Memory B cell (primary cell): ENCODE results near the gene ZNF17.
A peak's percentile ranks its signal among the peaks of the same experiment; 100 is the strongest.
"Not testable (repeated sequence)": the region's sequence is repeated elsewhere in the genome, so short reads cannot be mapped to it uniquely, and the experiment has no call there.

Experiments
- ATAC-seq: fragments of 150-1000 bp; cut with Tn5 transposase; 2 replicates; pipeline ENCODE4 v1.10.0; 2021; ENCODE audit warnings: low read depth, mild to moderate bottlenecking, moderate library complexity
- DNase-seq, 2 donors: peaks; one replicate each; pipeline ENCODE4 v3.0.0; 2022; ENCODE audit warnings: low spot score in 2 of 2
- H3K27ac Mint-ChIP-seq: one replicate; pipeline ENCODE4 v1.8.0; 2022; ENCODE audit warnings: mild to moderate bottlenecking, moderate library complexity, mixed read lengths
- H3K27me3 Mint-ChIP-seq: one replicate; pipeline ENCODE4 v1.8.0; 2022; ENCODE audit warnings: mixed read lengths
- H3K36me3 Mint-ChIP-seq: one replicate; pipeline ENCODE4 v1.8.0; 2022; ENCODE audit warnings: mild to moderate bottlenecking, mixed read lengths
- H3K4me1 Mint-ChIP-seq: one replicate; pipeline ENCODE4 v1.8.0; 2022; ENCODE audit warnings: mixed read lengths
- H3K4me3 Mint-ChIP-seq: one replicate; pipeline ENCODE4 v1.8.0; 2022; ENCODE audit warnings: mild to moderate bottlenecking, moderate library complexity, mixed read lengths
- H3K9me3 Mint-ChIP-seq: one replicate; pipeline ENCODE4 v1.8.0; 2022; ENCODE audit warnings: mixed read lengths

The ZNF17 gene

GRCh38 chr19:57410877-57411671, at the start of gene ZNF17:
Gene ZNF17 (plus strand): TSS chr19:57411161. CDS start chr19:57413616, 2,455 bp downstream.
- peaks cover 30% of the 10 kb centered on the region for H3K4me1 Mint-ChIP-seq
- peak within 1 kb of the TSS; percentile 73 for H3K27ac Mint-ChIP-seq
- peak within 1 kb of the TSS; percentile 96 for H3K4me3 Mint-ChIP-seq
- peak; percentile 99 for ATAC-seq
- H3K36me3 Mint-ChIP-seq = peaks cover 16% of the 10 kb centered on the region
- DNase-seq = peak; percentile 79 to 83
- peaks cover 8% of the 10 kb centered on the region for H3K9me3 Mint-ChIP-seq
- no peaks in the 10 kb centered on the region for H3K27me3 Mint-ChIP-seq

- H3K36me3 Mint-ChIP-seq = peaks cover 23% of the 10 kb centered on the region
- ATAC-seq = no peak
- no peak overlapping the region for H3K4me3 Mint-ChIP-seq
- H3K9me3 Mint-ChIP-seq = peaks cover 7% of the 10 kb centered on the region
- DNase-seq = no peak
- peak overlapping the region; percentile 99 for H3K27ac Mint-ChIP-seq
- H3K27me3 Mint-ChIP-seq = no peaks in the 10 kb centered on the region
- H3K4me1 Mint-ChIP-seq = peaks cover 12% of the 10 kb centered on the region
Observed at GRCh38 chr19:57362419-57362818, 48.5 kb upstream of the ZNF17 start.

GRCh38 chr19:57362997-57363687, 47.8 kb upstream of the ZNF17 start, which contains the start of the genes TRAPPC2B and ZNF547:
Gene TRAPPC2B (plus strand): TSS chr19:57363551. CDS start chr19:57364834, 1,283 bp downstream.
Gene ZNF547 (plus strand): TSS chr19:57363551. CDS start chr19:57368556, 5,005 bp downstream.
- Mint-ChIP-seq H3K36me3 (peaks cover 19% of the 10 kb centered on the region), H3K9me3 (peaks cover 6% of the 10 kb centered on the region), H3K27ac (peak within 1 kb of the TSS; percentile 99), H3K4me3 (peak within 1 kb of the TSS; percentile 92), H3K27me3 (no peaks in the 10 kb centered on the region), H3K4me1 (peaks cover 12% of the 10 kb centered on the region)
- ATAC-seq (peak; percentile 92), DNase-seq (peak; percentile 97)

GRCh38 chr19:57363688-57364181, 47.2 kb upstream of the ZNF17 start:
- Mint-ChIP-seq H3K27ac (peak overlapping the region; percentile 99), H3K27me3 (no peaks in the 10 kb centered on the region), H3K9me3 (peaks cover 6% of the 10 kb centered on the region), H3K4me3 (peak overlapping the region; percentile 92), H3K4me1 (peaks cover 13% of the 10 kb centered on the region), H3K36me3 (peaks cover 19% of the 10 kb centered on the region)
- ATAC-seq (peak; percentile 7), DNase-seq (no peak)

GRCh38 chr19:57366776-57367175, 44.2 kb upstream of the ZNF17 start:
- Mint-ChIP-seq H3K4me3 (no peak overlapping the region), H3K27me3 (no peaks in the 10 kb centered on the region), H3K36me3 (peaks cover 34% of the 10 kb centered on the region)

GRCh38 chr19:57374179-57374578, 36.8 kb upstream of the ZNF17 start:
- no peaks in the 10 kb centered on the region for H3K27me3 Mint-ChIP-seq
- H3K27ac Mint-ChIP-seq = no peak overlapping the region

More at GRCh38 chr19:57366776-57367175, 44.2 kb upstream of the ZNF17 start:
- Mint-ChIP-seq H3K9me3 (peaks cover 9% of the 10 kb centered on the region), H3K27ac (no peak overlapping the region), H3K4me1 (peaks cover 20% of the 10 kb centered on the region)
- DNase-seq = no peak
- no peak for ATAC-seq

GRCh38 chr19:57374647-57375046, 36.3 kb upstream of the ZNF17 start:
- H3K27me3 Mint-ChIP-seq, H3K27ac Mint-ChIP-seq, ATAC-seq, H3K4me1 Mint-ChIP-seq, DNase-seq, H3K4me3 Mint-ChIP-seq: not testable (repeated sequence)
- peaks cover 27% of the 10 kb centered on the region for H3K9me3 Mint-ChIP-seq
- H3K36me3 Mint-ChIP-seq = peaks cover 80% of the 10 kb centered on the region

More at GRCh38 chr19:57374179-57374578, 36.8 kb upstream of the ZNF17 start:
- Mint-ChIP-seq H3K36me3 (peaks cover 79% of the 10 kb centered on the region), H3K4me3 (no peak overlapping the region), H3K9me3 (peaks cover 22% of the 10 kb centered on the region), H3K4me1 (peaks cover 5% of the 10 kb centered on the region)
- ATAC-seq (no peak), DNase-seq (no peak)

- H3K36me3 Mint-ChIP-seq = peaks cover 71% of the 10 kb centered on the region
- DNase-seq (no peak), ATAC-seq (no peak)
- no peaks in the 10 kb centered on the region for H3K27me3 Mint-ChIP-seq
- H3K4me3 Mint-ChIP-seq = no peak overlapping the region
- no peak overlapping the region for H3K27ac Mint-ChIP-seq
- H3K9me3 Mint-ChIP-seq = peaks cover 27% of the 10 kb centered on the region
- no peaks in the 10 kb centered on the region for H3K4me1 Mint-ChIP-seq
Observed at GRCh38 chr19:57376151-57376550, 34.8 kb upstream of the ZNF17 start.

- Mint-ChIP-seq H3K4me3 (no peak overlapping the region), H3K27ac (no peak overlapping the region), H3K27me3 (no peaks in the 10 kb centered on the region), H3K9me3 (peaks cover 25% of the 10 kb centered on the region), H3K4me1 (no peaks in the 10 kb centered on the region), H3K36me3 (peaks cover 57% of the 10 kb centered on the region)
- DNase-seq (no peak), ATAC-seq (no peak)
Observed at GRCh38 chr19:57377498-57378146, 33.3 kb upstream of the ZNF17 start.

GRCh38 chr19:57380923-57381322, 30.0 kb upstream of the ZNF17 start:
- peaks cover 30% of the 10 kb centered on the region for H3K36me3 Mint-ChIP-seq

GRCh38 chr19:57382806-57383488, 28.0 kb upstream of the ZNF17 start:
- Mint-ChIP-seq H3K4me1 (no peaks in the 10 kb centered on the region), H3K27me3 (no peaks in the 10 kb centered on the region), H3K36me3 (peaks cover 14% of the 10 kb centered on the region), H3K9me3 (peaks cover 12% of the 10 kb centered on the region), H3K4me3 (no peak overlapping the region), H3K27ac (no peak overlapping the region)
- ATAC-seq (no peak), DNase-seq (no peak)

More at GRCh38 chr19:57380923-57381322, 30.0 kb upstream of the ZNF17 start:
- Mint-ChIP-seq H3K27ac (no peak overlapping the region), H3K27me3 (no peaks in the 10 kb centered on the region), H3K4me1 (no peaks in the 10 kb centered on the region), H3K9me3 (peaks cover 17% of the 10 kb centered on the region), H3K4me3 (no peak overlapping the region)
- DNase-seq (no peak), ATAC-seq (no peak)

- Mint-ChIP-seq H3K27ac (peak overlapping the region; percentile 94), H3K27me3 (no peaks in the 10 kb centered on the region), H3K4me1 (peaks cover 17% of the 10 kb centered on the region), H3K4me3 (peak overlapping the region; percentile 89), H3K9me3 (peaks cover 2% of the 10 kb centered on the region), H3K36me3 (peaks cover 20% of the 10 kb centered on the region)
- no peak for DNase-seq
- no peak for ATAC-seq
Observed at GRCh38 chr19:57389194-57389729, 21.7 kb upstream of the ZNF17 start.
